ENCODE measurements around the gene TMPRSS3. TPM values are rescaled to one million over a fixed set of nuclear protein-coding genes. Genes with fewer than 3 reads are reported as not detected.

The TMPRSS3 gene
- total RNA-seq, 1 donor from 2014 or later, result not detected

GRCh38 chr21:42437786-42438185 is 41.9 kb upstream of the TMPRSS3 start:
- peaks cover 22% of the 10 kb centered on the region for H3K27me3 Mint-ChIP-seq

GRCh38 chr21:42436914-42437313 is 41.1 kb upstream of the TMPRSS3 start:
- ATAC-seq (ENCODE audit: low read depth), result no peak
- POLR2A ChIA-PET, result no interaction called here

More at GRCh38 chr21:42437786-42438185, 41.9 kb upstream of the TMPRSS3 start:
- Mint-ChIP-seq H3K4me1 (peaks cover 10% of the 10 kb centered on the region), H3K36me3 (ENCODE audit: low read depth) (no peaks in the 10 kb centered on the region), H3K27ac (no peak overlapping the region), H3K9me3 (peaks cover 6% of the 10 kb centered on the region), H3K4me3 (no peak overlapping the region)
- intact Hi-C loops (cut with micrococcal nuclease), result no loop called here
- POLR2A ChIA-PET, result no interaction called here
- TF ChIP-seq, protein P1, sequence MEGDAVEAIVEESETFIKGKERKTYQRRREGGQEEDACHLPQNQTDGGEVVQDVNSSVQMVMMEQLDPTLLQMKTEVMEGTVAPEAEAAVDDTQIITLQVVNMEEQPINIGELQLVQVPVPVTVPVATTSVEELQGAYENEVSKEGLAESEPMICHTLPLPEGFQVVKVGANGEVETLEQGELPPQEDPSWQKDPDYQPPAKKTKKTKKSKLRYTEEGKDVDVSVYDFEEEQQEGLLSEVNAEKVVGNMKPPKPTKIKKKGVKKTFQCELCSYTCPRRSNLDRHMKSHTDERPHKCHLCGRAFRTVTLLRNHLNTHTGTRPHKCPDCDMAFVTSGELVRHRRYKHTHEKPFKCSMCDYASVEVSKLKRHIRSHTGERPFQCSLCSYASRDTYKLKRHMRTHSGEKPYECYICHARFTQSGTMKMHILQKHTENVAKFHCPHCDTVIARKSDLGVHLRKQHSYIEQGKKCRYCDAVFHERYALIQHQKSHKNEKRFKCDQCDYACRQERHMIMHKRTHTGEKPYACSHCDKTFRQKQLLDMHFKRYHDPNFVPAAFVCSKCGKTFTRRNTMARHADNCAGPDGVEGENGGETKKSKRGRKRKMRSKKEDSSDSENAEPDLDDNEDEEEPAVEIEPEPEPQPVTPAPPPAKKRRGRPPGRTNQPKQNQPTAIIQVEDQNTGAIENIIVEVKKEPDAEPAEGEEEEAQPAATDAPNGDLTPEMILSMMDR (IDR thresholded peaks at IDR 0.05), result no peak
- ATAC-seq (ENCODE audit: low read depth) (no peak), DNase-seq (no peak)
- CTCF ChIA-PET, result no interaction called here

GRCh38 chr21:42435833-42436232 is 40.0 kb upstream of the TMPRSS3 start:
- peaks cover 26% of the 10 kb centered on the region for H3K27me3 Mint-ChIP-seq
- peaks cover 10% of the 10 kb centered on the region for H3K4me1 Mint-ChIP-seq
- ChIA-PET CTCF (no interaction called here), POLR2A (no interaction called here)
- ATAC-seq (ENCODE audit: low read depth) (no peak), DNase-seq (no peak)
- H3K9me3 Mint-ChIP-seq, result peaks cover 15% of the 10 kb centered on the region
- intact Hi-C loops (cut with micrococcal nuclease), result no loop called here
- no peaks in the 10 kb centered on the region for H3K36me3 Mint-ChIP-seq (ENCODE audit: low read depth)
- no peak overlapping the region for H3K4me3 Mint-ChIP-seq
- no peak overlapping the region for H3K27ac Mint-ChIP-seq
- TF ChIP-seq, protein P1 (IDR thresholded peaks at IDR 0.05), result no peak

More at GRCh38 chr21:42436914-42437313, 41.1 kb upstream of the TMPRSS3 start:
- DNase-seq, result no peak
- intact Hi-C loops (cut with micrococcal nuclease), result no loop called here
- H3K27me3 Mint-ChIP-seq, result peaks cover 23% of the 10 kb centered on the region
- no peaks in the 10 kb centered on the region for H3K36me3 Mint-ChIP-seq (ENCODE audit: low read depth)
- TF ChIP-seq, protein P1 (IDR thresholded peaks at IDR 0.05), result no peak
- no peak overlapping the region for H3K4me3 Mint-ChIP-seq
- CTCF ChIA-PET, result no interaction called here
- peaks cover 10% of the 10 kb centered on the region for H3K4me1 Mint-ChIP-seq
- peaks cover 14% of the 10 kb centered on the region for H3K9me3 Mint-ChIP-seq
- no peak overlapping the region for H3K27ac Mint-ChIP-seq

DNA sequence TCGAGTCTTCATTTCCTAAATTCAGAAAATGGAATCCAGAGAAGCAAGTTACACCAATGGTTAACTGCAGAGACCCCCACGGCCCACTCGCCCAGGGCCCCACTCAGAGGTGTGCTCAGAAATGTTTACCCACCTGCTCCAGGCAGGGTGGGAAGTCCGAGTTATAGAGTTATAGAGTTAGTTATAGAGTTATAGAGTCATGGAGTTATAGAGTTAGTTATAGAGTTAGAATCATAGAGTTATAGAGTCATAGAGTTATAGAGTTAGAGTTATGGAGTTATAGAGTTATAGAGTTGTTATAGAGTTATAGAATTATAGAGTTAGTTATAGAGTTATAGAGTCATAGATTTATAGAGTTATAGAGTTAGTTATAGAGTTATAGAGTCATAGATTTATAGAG is 39.5 kb upstream of the TMPRSS3 start:
- H3K4me1 Mint-ChIP-seq, result peaks cover 7% of the 10 kb centered on the region
- H3K9me3 Mint-ChIP-seq, result peaks cover 15% of the 10 kb centered on the region
- H3K36me3 Mint-ChIP-seq (ENCODE audit: low read depth), result no peaks in the 10 kb centered on the region
- intact Hi-C loops (cut with micrococcal nuclease), result no loop called here
- H3K4me3 Mint-ChIP-seq, result no peak overlapping the region
- no peak overlapping the region for H3K27ac Mint-ChIP-seq
- POLR2A ChIA-PET, result no interaction called here
- CTCF ChIA-PET, result no interaction called here
- TF ChIP-seq, protein P1 (IDR thresholded peaks at IDR 0.05), result no peak
- DNase-seq (no peak), ATAC-seq (ENCODE audit: low read depth) (no peak)
- H3K27me3 Mint-ChIP-seq, result peaks cover 26% of the 10 kb centered on the region

GRCh38 chr21:42434884-42435283 is 39.0 kb upstream of the TMPRSS3 start:
- H3K9me3 Mint-ChIP-seq, result peaks cover 15% of the 10 kb centered on the region
- H3K36me3 Mint-ChIP-seq (ENCODE audit: low read depth), result no peaks in the 10 kb centered on the region
- H3K27ac Mint-ChIP-seq, result no peak overlapping the region
- TF ChIP-seq, protein P1 (IDR thresholded peaks at IDR 0.05), result no peak
- ChIA-PET POLR2A (no interaction called here), CTCF (no interaction called here)
- intact Hi-C loops (cut with micrococcal nuclease), result no loop called here
- ATAC-seq (ENCODE audit: low read depth) (no peak), DNase-seq (no peak)
- H3K4me1 Mint-ChIP-seq, result peaks cover 2% of the 10 kb centered on the region
- H3K4me3 Mint-ChIP-seq, result no peak overlapping the region
- H3K27me3 Mint-ChIP-seq, result peaks cover 26% of the 10 kb centered on the region
